Measurements from ENCODE around the gene EML2.
"Not testable (repeated sequence)": the region's sequence is repeated elsewhere in the genome, so short reads cannot be mapped to it uniquely, and the experiment has no call there.

Gene EML2, protein sequence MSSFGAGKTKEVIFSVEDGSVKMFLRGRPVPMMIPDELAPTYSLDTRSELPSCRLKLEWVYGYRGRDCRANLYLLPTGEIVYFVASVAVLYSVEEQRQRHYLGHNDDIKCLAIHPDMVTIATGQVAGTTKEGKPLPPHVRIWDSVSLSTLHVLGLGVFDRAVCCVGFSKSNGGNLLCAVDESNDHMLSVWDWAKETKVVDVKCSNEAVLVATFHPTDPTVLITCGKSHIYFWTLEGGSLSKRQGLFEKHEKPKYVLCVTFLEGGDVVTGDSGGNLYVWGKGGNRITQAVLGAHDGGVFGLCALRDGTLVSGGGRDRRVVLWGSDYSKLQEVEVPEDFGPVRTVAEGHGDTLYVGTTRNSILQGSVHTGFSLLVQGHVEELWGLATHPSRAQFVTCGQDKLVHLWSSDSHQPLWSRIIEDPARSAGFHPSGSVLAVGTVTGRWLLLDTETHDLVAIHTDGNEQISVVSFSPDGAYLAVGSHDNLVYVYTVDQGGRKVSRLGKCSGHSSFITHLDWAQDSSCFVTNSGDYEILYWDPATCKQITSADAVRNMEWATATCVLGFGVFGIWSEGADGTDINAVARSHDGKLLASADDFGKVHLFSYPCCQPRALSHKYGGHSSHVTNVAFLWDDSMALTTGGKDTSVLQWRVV

GRCh38 chr19:45638930-45639729, at the start of gene EML2:
TSS of gene EML2 (minus strand) at chr19:45639397. CDS start at chr19:45639376, 21 bp downstream.
- no peak for DNase-seq

- DNase-seq = no peak
Measured at GRCh38 chr19:45687599-45687998, 48.4 kb upstream of the EML2 start.

DNA sequence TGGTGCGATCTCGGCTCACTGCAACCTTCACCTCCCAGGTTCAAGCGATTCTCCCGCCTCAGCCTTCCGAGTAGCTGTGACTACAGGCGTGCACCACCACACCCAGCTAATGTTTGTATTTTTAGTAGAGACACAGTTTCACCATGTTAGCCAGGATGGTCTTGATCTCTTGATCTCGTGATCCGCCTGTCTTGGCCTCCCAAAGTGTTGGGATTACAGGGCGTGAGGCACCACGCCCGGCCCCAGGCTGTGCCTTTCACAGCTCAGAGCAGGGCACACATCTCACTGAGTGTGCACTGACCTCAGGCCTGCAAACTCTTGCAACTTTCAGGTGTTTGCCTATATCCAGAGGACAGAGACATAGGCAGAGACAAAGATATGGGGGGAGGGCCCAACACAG, 45.8 kb upstream of the EML2 start:
- not testable (repeated sequence) for DNase-seq

DNA sequence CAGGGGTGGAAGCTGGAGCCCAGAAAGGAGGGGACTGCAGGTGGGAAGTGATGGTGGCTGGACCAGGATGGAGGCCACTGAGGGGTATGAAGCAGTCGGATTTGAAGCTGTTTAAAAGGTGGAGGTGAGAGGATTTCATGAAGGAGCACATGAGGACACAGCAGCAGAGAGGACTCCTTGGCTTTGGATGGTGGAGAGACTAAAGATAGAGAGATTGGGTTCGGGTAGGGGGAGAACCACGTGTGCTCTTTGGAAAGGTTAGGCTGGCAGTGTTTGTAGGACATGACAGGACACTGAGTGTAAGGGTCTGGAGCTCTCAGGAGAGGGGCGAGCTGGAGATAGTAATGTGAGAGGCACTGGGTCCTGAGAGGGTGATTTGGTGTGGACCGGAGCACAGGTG, 43.7 kb upstream of the EML2 start:
- DNase-seq = no peak

DNA sequence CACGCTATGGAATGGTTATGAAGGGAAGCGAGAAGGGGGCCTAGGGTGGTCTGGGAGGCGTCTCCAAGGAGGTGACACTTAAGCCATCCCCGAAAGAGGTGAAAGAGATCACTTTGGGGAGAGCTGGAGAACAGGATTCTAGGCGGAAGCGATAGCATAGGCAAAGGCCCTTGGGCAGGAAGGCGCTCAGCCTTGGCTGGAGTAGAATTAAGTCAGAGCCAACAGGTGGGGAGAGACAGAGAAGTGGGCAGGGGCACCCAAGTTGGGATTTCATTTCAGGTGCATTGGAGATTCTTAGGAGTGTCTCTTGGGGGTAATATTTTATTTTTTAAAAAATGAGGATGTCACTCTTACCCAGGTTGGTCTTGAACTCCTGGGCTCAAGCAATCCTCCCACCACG, 42.9 kb upstream of the EML2 start:
- DNase-seq = no peak

DNA sequence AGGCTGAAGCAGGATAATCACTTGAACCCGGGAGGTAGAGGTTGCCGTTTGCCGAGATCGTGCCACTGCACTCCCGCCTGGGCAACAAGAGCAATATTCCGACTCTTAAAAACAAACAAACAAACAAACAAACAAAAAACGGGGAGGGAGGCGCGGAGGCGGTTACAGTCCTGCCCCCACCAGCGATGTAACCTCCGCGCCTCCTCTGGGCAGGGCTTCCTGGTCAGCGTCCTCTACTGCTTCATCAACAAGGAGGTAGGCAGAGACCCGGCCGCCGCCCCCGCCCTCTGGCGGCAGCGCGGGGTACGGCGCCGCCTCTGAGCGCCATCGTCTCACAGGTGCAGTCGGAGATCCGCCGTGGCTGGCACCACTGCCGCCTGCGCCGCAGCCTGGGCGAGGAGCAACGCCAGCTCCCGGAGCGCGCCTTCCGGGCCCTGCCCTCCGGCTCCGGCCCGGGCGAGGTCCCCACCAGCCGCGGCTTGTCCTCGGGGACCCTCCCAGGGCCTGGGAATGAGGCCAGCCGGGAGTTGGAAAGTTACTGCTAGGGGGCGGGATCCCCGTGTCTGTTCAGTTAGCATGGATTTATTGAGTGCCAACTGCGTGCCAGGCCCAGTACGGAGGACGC, 42.3 kb upstream of the EML2 start:
- DNase-seq = peak; percentile 57

GRCh38 chr19:45677351-45678230, 38.4 kb upstream of the EML2 start:
- no peak for DNase-seq

GRCh38 chr19:45676851-45677263, 37.7 kb upstream of the EML2 start:
- no peak for DNase-seq

DNA sequence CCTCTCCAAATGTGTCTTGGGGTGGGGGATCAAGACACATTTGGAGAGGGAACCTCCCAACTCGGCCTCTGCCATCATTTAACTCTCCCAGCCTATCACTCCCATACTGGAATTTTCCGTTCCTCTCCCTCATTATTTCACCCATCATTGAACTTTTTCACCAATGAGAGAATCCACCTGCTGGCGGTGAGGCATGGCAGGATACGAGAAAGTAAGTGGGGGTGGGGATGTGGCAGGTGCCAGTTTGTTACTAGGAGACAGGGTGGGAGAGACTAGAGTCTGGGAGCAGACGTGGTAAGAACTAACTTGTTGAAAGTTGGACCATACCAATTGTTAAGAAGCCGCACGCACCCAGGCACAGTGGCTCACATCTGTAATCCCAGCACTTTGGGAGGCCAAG, 35.7 kb upstream of the EML2 start:
- DNase-seq = no peak

DNA sequence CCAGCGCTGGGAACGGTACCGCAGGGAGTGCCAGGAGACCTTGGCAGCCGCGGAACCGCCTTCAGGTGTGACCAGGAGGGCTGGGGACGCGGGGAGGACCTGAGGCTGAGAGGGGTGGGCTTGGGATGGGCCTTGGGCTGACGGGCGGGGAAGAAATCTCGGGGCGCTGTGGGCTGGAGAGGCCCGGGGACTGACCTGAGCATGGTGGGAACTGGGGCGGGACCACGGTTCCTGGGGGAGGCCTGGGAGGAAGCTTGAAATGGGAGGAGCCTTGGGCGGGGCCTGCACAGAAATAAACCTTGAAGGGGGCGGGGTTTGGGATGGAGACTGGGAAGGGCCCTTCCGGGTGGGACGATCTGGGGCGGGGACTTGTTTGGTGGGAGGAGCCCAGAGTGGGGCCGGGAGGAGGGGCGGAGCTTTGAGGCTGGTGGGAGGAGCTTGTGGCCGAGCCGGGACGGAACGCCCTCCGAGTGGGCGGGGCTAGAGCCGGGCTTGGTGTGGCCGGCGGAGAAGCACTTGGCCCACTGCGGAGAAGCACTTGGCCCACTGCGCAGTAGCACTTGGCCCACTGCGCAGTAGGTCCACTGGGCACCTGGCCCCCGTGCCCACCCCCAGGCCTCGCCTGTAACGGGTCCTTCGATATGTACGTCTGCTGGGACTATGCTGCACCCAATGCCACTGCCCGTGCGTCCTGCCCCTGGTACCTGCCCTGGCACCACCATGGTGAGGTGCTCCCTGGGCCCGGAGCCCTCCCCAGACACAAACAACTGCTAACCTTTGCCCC, 31.7 kb upstream of the EML2 start:
- DNase-seq = no peak

GRCh38 chr19:45668342-45668871, 29.2 kb upstream of the EML2 start:
- no peak for DNase-seq

DNA sequence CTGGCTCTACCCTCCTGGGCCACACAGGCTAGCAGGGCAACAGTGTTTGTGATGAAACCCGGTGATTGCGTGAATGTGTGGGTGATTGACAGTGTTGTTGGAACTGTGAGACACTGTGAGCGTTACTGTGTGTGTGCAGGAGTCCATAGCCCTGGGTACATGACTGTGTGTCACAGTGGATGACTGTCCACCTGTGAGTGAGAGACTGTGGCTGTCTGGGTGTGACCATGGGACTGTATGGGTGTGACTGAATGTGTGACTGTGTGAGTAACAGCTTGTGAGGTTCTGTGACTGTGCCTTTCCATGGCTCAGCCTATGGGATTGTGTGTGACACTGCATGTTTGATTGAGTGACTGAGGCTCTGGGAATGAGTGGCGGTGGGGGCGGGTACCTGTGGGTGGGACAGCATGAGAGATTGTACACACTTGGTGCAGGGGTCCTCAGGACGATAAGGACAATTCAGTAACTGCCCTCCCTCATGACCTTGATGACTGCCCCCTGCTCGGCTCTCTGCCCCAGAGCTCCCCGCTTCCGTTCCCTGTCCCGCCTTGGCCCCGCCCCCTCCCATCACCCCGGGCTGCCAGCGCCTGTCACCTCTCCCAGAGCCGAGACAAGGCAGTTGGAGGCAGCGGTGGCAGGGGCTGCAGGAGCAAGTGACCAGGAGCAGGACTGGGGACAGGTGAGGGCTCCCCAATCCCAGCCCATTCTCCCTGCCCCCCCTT, 28.6 kb upstream of the EML2 start, which contains the start of gene GIPR:
Gene GIPR (plus strand): TSS at position 602 of the 722 bp plus-strand sequence. CDS start 1,300 bp downstream, outside the sequence.
- no peak for DNase-seq

- DNase-seq = no peak
Measured at GRCh38 chr19:45664575-45664974, 25.4 kb upstream of the EML2 start.

DNA sequence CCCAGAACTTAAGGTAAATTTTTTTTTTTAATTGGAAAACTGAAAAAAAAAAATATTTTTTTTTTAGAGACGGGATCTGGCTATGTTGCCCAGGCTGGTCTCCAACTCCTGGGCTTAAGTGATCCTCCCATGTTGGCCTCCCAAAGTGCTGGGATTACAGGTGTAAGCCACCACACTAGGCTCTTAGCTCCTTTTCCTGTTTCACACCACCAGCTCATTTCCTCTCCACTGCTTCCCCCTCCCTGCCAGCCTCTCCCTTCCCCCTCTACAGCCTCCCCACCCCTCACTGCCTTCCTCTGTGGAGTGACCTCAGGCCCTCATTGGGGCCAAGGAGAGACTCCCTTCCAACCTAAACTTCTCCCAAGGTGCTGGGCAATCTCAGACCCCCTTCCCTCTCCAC, 24.6 kb upstream of the EML2 start:
- no peak for DNase-seq

DNA sequence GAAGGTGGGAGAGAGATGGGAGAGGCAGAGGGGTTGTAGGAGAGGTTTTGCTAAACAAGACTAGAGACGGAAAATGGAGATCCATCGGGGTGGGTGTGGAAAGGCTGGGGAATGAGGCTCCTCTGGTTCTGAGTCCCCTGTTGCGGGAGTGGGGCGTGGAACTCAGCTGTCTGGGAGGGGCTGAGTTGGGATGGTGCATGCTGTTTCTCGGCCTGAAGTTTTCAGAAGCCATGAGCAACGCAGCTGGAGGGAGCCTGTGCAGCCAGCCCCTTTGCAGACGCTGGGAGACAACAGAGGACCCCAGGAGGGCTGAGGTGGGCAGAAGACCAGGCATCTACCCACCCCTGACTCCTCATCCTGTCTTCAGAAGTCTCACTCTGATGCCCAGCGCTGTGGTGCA, 21.4 kb upstream of the EML2 start:
- no peak for DNase-seq

- DNase-seq = no peak
Measured at GRCh38 chr19:45659096-45659729, 20.0 kb upstream of the EML2 start.

- no peak for DNase-seq
Measured at GRCh38 chr19:45657520-45658167, 18.4 kb upstream of the EML2 start.

DNA sequence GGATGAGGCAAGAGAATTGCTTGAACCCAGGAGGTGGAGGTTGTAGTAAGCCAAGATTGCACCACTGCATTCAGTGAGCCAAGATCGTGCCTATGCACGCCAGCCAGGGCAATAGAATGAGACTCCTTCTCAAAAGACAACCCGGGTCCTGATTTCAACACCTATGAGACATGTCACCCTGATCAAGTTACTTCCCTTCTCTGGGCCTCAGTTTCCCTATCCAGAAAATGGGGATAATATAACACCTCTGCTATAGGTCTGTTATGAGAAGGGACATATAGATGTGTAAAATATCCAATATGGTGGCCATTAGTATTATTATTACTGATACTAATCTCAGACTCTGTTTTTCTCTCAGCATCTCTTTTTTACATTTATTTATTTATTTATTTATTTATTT, 15.9 kb upstream of the EML2 start:
- no peak for DNase-seq

- no peak for DNase-seq
Measured at GRCh38 chr19:45653634-45654033, 14.4 kb upstream of the EML2 start.

Data from GF-D8 (cell line).